CD4-positive, alpha-beta T cell (primary cell): ENCODE data around the gene HMGCS2. TPM values are rescaled to one million over a fixed set of nuclear protein-coding genes. Genes with fewer than 3 reads are reported as not detected.

Experiments used
- ATAC-seq: fragments of 200-7000 bp; cut with Tn5 transposase; one replicate; pipeline ENCODE4 v1.10.0; 2022; ENCODE audit warnings: mild to moderate bottlenecking; ENCODE audit not compliant: poor library complexity
- CTCF ChIA-PET: fragments of 350-600 bp; sonication (Branson Sonifier 250); formaldehyde crosslinking; loops from one replicate; lab custom pipeline; 2021; ENCODE audit warnings: antibody characterized with exemption, inconsistent platforms; lab: Charles Lee
- POLR2A ChIA-PET: fragments of 350-600 bp; sonication (Branson Sonifier 250); formaldehyde crosslinking; loops from one replicate; lab custom pipeline; 2021; ENCODE audit warnings: antibody characterized with exemption, inconsistent platforms; lab: Charles Lee
- DNase-seq, 14 experiments: peaks; one replicate each; pipeline ENCODE4 v3.0.0-alpha.2; 2013 to 2020; ENCODE audit warnings: mixed read lengths in 2 of 14
- H3K27ac ChIP-seq, 2 donors: one replicate each; pipeline versions ENCODE4 v1.5.1 to v1.7.0; 2013; ENCODE audit warnings: low read length in 2 of 2, low read depth in 1 of 2, mild to moderate bottlenecking in 1 of 2
- H3K27me3 ChIP-seq, 2 experiments: 1 replicate in 1 of 2; 2 replicates in 1 of 2; pipeline versions ENCODE4 v1.6.1 to v1.7.0; 2013; ENCODE audit warnings: low read length in 2 of 2, control low read depth in 1 of 2, mild to moderate bottlenecking in 1 of 2, moderate library complexity in 1 of 2; ENCODE audit not compliant: insufficient read depth in 2 of 2, control insufficient read depth in 1 of 2
- H3K36me3 ChIP-seq: one replicate; pipeline ENCODE4 v1.6.1; 2013; ENCODE audit warnings: low read length, control low read depth; ENCODE audit not compliant: insufficient read depth
- H3K4me1 ChIP-seq: one replicate; pipeline ENCODE4 v1.6.1; 2013; ENCODE audit warnings: low read length, control low read depth; ENCODE audit not compliant: insufficient read depth
- H3K4me3 ChIP-seq: one replicate; pipeline ENCODE4 v1.5.1; 2013; ENCODE audit warnings: mild to moderate bottlenecking, low read length, moderate library complexity
- H3K9me3 ChIP-seq, 2 experiments: 1 replicate in 1 of 2; 2 replicates in 1 of 2; pipeline versions ENCODE4 v1.6.1 to v1.7.0; 2013; ENCODE audit warnings: low read length in 2 of 2, mild to moderate bottlenecking in 2 of 2, control low read depth in 1 of 2, moderate library complexity in 1 of 2; ENCODE audit not compliant: control insufficient read depth in 1 of 2, insufficient read depth in 1 of 2
- H3K27ac Mint-ChIP-seq: one replicate; pipeline ENCODE4 v1.8.0; 2020; ENCODE audit warnings: mixed read lengths
- H3K27me3 Mint-ChIP-seq: one replicate; pipeline ENCODE4 v1.8.0; 2021; ENCODE audit warnings: mixed read lengths
- H3K36me3 Mint-ChIP-seq: one replicate; pipeline ENCODE4 v1.8.0; 2021; ENCODE audit warnings: low read depth, mixed read lengths
- H3K4me1 Mint-ChIP-seq: one replicate; pipeline ENCODE4 v1.8.0; 2021; ENCODE audit warnings: low read depth, mixed read lengths
- H3K4me3 Mint-ChIP-seq: one replicate; pipeline ENCODE4 v1.8.0; 2020; ENCODE audit warnings: mild to moderate bottlenecking, mixed read lengths
- H3K9me3 Mint-ChIP-seq: one replicate; pipeline ENCODE4 v1.8.0; 2020; ENCODE audit warnings: mixed read lengths
- intact Hi-C, 2 experiments: fragments of 100-400 bp; cut with DNase I in 1 of 2; cut with micrococcal nuclease in 1 of 2; formaldehyde crosslinking; loops; one replicate each; pipeline versions ENCODE4 v1.15.1 to v1.9.0; 2023 to 2025; cut with DNase I, micrococcal nuclease
- total RNA-seq, 174 experiments: library from RNA in 2 of 174; stranded (reverse) in 2 of 174; gene quantifications; one replicate each; pipeline ENCODE4 v1.2.3 and lab custom pipeline; 2021 to 2026
- TF ChIP-seq, protein P1 (sequence below): fragments of 200-600 bp; IDR thresholded peaks from one replicate; pipeline ENCODE4 v1.8.0; 2022; ENCODE audit warnings: antibody characterized with exemption, mild to moderate bottlenecking

Gene HMGCS2
- total RNA-seq, 2 experiments from 2014 or later = not detected

DNA sequence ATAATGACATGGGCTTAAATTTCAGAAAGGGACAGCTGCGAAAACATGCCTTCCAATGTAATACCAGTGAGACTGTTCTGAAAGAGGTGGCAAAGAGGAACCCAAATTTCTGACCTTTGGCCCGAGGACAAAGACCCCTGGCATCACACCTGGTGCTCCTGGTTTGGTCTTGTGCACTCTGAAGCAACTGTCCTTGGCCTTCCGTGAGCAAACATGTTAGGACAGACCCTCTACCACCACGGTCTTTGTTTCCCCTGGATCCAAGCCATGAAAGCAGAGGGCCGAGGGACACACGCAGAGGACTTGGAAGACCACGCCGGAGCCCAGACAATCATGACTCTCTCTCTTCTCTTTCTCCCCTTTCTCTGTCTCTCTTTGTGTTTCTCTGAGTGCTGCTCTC lies 36.5 kb upstream of the HMGCS2 start:
- Mint-ChIP-seq H3K36me3 (no peaks in the 10 kb centered on the region), H3K27me3 (peaks cover 20% of the 10 kb centered on the region), H3K27ac (no peak overlapping the region), H3K4me3 (no peak overlapping the region), H3K4me1 (peaks cover 7% of the 10 kb centered on the region), H3K9me3 (no peaks in the 10 kb centered on the region)
- Histone ChIP-seq H3K27ac (no peak overlapping the region), H3K36me3 (no peaks in the 10 kb centered on the region), H3K4me3 (no peak overlapping the region), H3K27me3 (peaks cover 5 to 20% of the 10 kb centered on the region in 2 experiments), H3K4me1 (no peaks in the 10 kb centered on the region), H3K9me3 (no peaks in the 10 kb centered on the region)
- CTCF ChIA-PET = no interaction called here
- POLR2A ChIA-PET = no interaction called here
- no peak for ATAC-seq
- TF ChIP-seq, protein P1, sequence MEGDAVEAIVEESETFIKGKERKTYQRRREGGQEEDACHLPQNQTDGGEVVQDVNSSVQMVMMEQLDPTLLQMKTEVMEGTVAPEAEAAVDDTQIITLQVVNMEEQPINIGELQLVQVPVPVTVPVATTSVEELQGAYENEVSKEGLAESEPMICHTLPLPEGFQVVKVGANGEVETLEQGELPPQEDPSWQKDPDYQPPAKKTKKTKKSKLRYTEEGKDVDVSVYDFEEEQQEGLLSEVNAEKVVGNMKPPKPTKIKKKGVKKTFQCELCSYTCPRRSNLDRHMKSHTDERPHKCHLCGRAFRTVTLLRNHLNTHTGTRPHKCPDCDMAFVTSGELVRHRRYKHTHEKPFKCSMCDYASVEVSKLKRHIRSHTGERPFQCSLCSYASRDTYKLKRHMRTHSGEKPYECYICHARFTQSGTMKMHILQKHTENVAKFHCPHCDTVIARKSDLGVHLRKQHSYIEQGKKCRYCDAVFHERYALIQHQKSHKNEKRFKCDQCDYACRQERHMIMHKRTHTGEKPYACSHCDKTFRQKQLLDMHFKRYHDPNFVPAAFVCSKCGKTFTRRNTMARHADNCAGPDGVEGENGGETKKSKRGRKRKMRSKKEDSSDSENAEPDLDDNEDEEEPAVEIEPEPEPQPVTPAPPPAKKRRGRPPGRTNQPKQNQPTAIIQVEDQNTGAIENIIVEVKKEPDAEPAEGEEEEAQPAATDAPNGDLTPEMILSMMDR = no peak
- intact Hi-C loops = loop anchor here in 1 of 2 experiments (5.0 to 10.0 kb wide), 2 partner anchors 162 to 350 kb away; no protein-coding TSS in a partner anchor
- DNase-seq = no peak

DNA sequence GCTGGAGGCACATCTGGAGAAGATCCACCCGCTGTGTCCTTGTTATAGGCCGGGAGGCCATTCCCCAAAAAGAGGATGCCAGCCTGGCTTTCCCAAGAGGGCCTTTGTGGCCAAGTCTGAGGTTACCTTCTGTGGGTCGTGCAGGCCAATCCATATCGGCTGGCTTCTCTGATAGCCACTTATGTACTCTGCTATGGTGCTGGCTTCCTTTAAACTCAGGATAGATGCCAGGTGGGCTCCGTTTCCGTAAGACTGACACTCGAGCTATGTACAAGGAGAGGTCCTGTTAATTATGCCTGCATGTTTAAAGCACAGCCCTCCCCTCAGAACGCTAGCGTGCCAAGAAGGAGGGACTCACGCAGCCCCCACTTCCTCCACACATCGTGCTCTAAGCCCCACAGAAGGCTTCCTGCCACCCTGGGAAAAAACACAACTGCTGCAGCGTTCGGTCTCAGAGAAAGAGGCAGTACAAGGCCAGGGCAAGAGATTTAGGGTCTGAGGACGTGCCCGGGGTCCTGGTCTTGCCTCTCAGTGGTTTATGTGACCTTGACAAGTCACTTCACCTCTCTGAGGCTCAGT lies 31.0 kb upstream of the HMGCS2 start:
- Histone ChIP-seq H3K9me3 (no peaks in the 10 kb centered on the region), H3K27ac (no peak overlapping the region), H3K4me1 (no peaks in the 10 kb centered on the region), H3K4me3 (no peak overlapping the region), H3K36me3 (no peaks in the 10 kb centered on the region), H3K27me3 (no peaks in the 10 kb centered on the region)
- Mint-ChIP-seq H3K27ac (peak overlapping the region; percentile 47), H3K9me3 (no peaks in the 10 kb centered on the region), H3K36me3 (no peaks in the 10 kb centered on the region), H3K27me3 (no peaks in the 10 kb centered on the region), H3K4me1 (peaks cover 15% of the 10 kb centered on the region), H3K4me3 (no peak overlapping the region)
- intact Hi-C loops = loop anchor here in 1 of 2 experiments (10.0 kb wide), 1 partner anchor 355 kb away; no protein-coding TSS in a partner anchor
- ChIA-PET POLR2A (interaction anchor here (0.8 kb wide), 1 partner anchor 88 kb away, joined by 3 read pairs; the partner anchor contains the start of gene PHGDH), CTCF (no interaction called here)
- ATAC-seq = no peak
- TF ChIP-seq, protein P1 = no peak
- DNase-seq = peak in 2 of 14 experiments; percentile 25 to 26

DNA sequence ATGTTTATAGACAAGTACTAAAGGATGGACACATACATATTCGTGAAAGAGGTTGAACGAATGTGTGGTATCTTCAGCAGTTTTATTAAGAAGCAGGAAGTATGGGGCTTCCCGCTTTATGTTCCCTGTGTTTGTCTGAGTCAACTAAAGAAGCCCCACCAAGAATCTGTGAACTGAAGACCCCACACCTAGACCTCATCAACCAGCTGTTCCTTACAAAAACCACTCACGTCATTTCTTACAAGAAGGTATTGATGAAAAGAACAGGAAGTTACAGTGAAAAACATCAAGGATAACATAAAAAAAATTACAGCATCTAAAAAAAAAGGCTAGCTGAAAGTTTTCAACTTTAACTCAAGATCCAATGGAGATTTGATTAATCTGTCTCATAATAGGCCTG lies 30.3 kb upstream of the HMGCS2 start:
- H3K4me3 ChIP-seq = no peak overlapping the region
- H3K4me1 ChIP-seq = no peaks in the 10 kb centered on the region
- CTCF ChIA-PET = no interaction called here
- Mint-ChIP-seq H3K27me3 (no peaks in the 10 kb centered on the region), H3K9me3 (no peaks in the 10 kb centered on the region), H3K4me3 (no peak overlapping the region), H3K36me3 (no peaks in the 10 kb centered on the region), H3K27ac (peak overlapping the region; percentile 47), H3K4me1 (peaks cover 15% of the 10 kb centered on the region)
- H3K9me3 ChIP-seq = no peaks in the 10 kb centered on the region
- ATAC-seq (peak; percentile 24), DNase-seq (no peak)
- TF ChIP-seq, protein P1 = no peak
- no peaks in the 10 kb centered on the region for H3K27me3 ChIP-seq
- no peaks in the 10 kb centered on the region for H3K36me3 ChIP-seq
- POLR2A ChIA-PET = interaction anchor here (0.8 kb wide), 1 partner anchor 87 kb away, joined by 3 read pairs; the partner anchor contains the start of gene PHGDH
- intact Hi-C loops = no loop called here
- H3K27ac ChIP-seq = no peak overlapping the region
